DND-41 (cell line): ENCODE results near the gene NYNRIN.

ENCODE experiments used
- EZH2 ChIP-seq: IDR thresholded peaks from 3 replicates; pipeline ENCODE4 v1.6.1; 2012; ENCODE audit warnings: borderline replicate concordance, low read depth, mild to moderate bottlenecking, moderate library complexity, low read length, inconsistent platforms; ENCODE audit not compliant: severe bottlenecking
- TF ChIP-seq, protein P1 (sequence below): IDR thresholded peaks from 2 replicates; pipeline ENCODE4 v1.5.1; 2012; ENCODE audit warnings: borderline replicate concordance, low read length, moderate library complexity, mild to moderate bottlenecking; ENCODE audit not compliant: poor library complexity, severe bottlenecking; ENCODE audit errors: extremely low read depth

DNA sequence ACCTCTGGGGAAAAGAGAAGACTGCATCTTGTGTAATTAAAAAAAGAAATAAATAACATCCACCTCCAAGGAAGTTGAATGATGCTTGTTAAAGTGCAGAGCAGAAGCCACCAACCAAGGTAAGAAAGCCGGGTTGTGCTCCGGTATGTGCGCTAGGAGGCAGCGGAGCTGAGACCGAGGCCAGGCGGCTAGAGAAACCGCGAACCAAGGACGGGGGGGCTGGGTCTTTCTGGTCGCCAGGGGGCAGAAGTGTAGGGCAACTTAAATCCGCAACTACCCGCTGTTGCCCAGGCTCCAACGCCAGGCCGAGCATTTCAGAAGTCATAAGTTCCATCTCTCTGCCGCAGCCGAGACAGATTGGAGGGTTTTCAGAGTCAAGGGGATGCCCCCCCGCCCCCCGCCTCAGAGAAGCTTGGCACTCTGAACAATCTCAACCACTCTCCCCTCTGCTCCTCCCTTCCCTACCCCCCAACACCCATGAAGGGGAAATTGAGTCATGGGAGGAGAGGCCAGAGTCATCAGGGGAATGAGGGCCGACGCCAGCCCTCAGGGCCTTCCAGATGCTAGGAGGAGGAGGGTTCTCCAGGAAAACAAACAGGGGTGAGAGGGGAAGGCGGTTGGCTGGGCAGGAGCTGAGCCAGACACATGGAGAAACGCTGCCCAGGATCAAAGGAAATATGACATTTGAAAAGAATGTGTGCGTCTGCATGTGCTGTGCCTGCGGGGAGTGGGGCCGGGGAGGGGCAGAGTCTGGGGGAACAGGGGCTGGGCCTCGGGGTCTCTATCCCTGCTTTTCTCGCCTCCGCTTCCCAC is 33.0 kb upstream of the NYNRIN start:
- TF ChIP-seq, protein P1, sequence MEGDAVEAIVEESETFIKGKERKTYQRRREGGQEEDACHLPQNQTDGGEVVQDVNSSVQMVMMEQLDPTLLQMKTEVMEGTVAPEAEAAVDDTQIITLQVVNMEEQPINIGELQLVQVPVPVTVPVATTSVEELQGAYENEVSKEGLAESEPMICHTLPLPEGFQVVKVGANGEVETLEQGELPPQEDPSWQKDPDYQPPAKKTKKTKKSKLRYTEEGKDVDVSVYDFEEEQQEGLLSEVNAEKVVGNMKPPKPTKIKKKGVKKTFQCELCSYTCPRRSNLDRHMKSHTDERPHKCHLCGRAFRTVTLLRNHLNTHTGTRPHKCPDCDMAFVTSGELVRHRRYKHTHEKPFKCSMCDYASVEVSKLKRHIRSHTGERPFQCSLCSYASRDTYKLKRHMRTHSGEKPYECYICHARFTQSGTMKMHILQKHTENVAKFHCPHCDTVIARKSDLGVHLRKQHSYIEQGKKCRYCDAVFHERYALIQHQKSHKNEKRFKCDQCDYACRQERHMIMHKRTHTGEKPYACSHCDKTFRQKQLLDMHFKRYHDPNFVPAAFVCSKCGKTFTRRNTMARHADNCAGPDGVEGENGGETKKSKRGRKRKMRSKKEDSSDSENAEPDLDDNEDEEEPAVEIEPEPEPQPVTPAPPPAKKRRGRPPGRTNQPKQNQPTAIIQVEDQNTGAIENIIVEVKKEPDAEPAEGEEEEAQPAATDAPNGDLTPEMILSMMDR: peak; percentile 40
- TF ChIP-seq EZH2: peak; percentile 71
